HepG2 (cell line): Measurements from ENCODE around the gene MTMR10. TPM values are rescaled to one million over a fixed set of nuclear protein-coding genes. Genes with fewer than 3 reads are reported as not detected.

ENCODE experiments used
- AGO2 ChIP-seq: fragments of 200-400 bp; formaldehyde crosslinking; optimal IDR thresholded peaks from 2 replicates; pipeline ENCODE3; 2017; ENCODE audit warnings: mild to moderate bottlenecking, low read depth, low read length, moderate library complexity
- ATRX ChIP-seq: sonication (generic); formaldehyde crosslinking; IDR thresholded peaks from 2 replicates; pipeline ENCODE4 v1.4.0; 2020; ENCODE audit warnings: missing genetic modification reagents, borderline replicate concordance
- CAMTA2 ChIP-seq: sonication (generic); formaldehyde crosslinking; IDR thresholded peaks from 2 replicates; pipeline ENCODE4 v1.4.0; 2020; ENCODE audit warnings: mild to moderate bottlenecking, missing genetic modification reagents, borderline replicate concordance
- CBX5 ChIP-seq: sonication (generic); formaldehyde crosslinking; IDR thresholded peaks from 2 replicates; pipeline ENCODE4 v1.4.0; 2020; ENCODE audit warnings: missing genetic modification reagents, borderline replicate concordance
- EEA1 ChIP-seq: sonication (generic); formaldehyde crosslinking; IDR thresholded peaks from 2 replicates; pipeline ENCODE4 v1.5.1; 2020; ENCODE audit warnings: mild to moderate bottlenecking, missing genetic modification reagents, borderline replicate concordance
- FOSL1 ChIP-seq: sonication (generic); formaldehyde crosslinking; IDR thresholded peaks from 2 replicates; pipeline ENCODE4 v1.9.0; 2021; ENCODE audit warnings: missing genetic modification reagents, borderline replicate concordance
- GPN1 ChIP-seq: sonication (generic); formaldehyde crosslinking; IDR thresholded peaks from 2 replicates; pipeline ENCODE4 v1.5.1; 2020; ENCODE audit warnings: missing genetic modification reagents, borderline replicate concordance
- HOXD1 ChIP-seq: sonication (generic); formaldehyde crosslinking; IDR thresholded peaks from 2 replicates; pipeline ENCODE4 v1.5.0; 2020; ENCODE audit warnings: missing genetic modification reagents
- ISX ChIP-seq: sonication (generic); formaldehyde crosslinking; conservative IDR thresholded peaks from 2 replicates; pipeline ENCODE4 v1.5.0; 2020; ENCODE audit warnings: missing genetic modification reagents
- MAF1 ChIP-seq: sonication (generic); formaldehyde crosslinking; IDR thresholded peaks from 2 replicates; pipeline ENCODE4 v1.5.0; 2020; ENCODE audit warnings: missing genetic modification reagents, borderline replicate concordance
- MAFG ChIP-seq: sonication (generic); formaldehyde crosslinking; IDR thresholded peaks from 2 replicates; pipeline ENCODE4 v1.5.1; 2020; ENCODE audit warnings: mild to moderate bottlenecking, missing genetic modification reagents
- MED13 ChIP-seq: sonication (generic); formaldehyde crosslinking; IDR thresholded peaks from 2 replicates; pipeline ENCODE4 v1.5.0; 2020; ENCODE audit warnings: missing genetic modification reagents
- NFE2L2 ChIP-seq: fragments of 150-350 bp; IDR thresholded peaks from 2 replicates; pipeline ENCODE4 v1.6.1; 2014; ENCODE audit warnings: low read length
- NR2F1 ChIP-seq, 2 experiments: fragments of 450-650 bp in 1 of 2; formaldehyde crosslinking in 1 of 2; IDR thresholded peaks; 2 replicates each; pipeline versions ENCODE4 v1.5.0 to v1.6.1; 2016 to 2020; ENCODE audit warnings: mild to moderate bottlenecking in 1 of 2, missing compliant biosample characterization in 1 of 2, missing genetic modification reagents in 1 of 2, moderate library complexity in 1 of 2
- PAWR ChIP-seq: sonication (generic); formaldehyde crosslinking; IDR thresholded peaks from 2 replicates; pipeline ENCODE4 v1.4.0; 2020; ENCODE audit warnings: missing genetic modification reagents, mild to moderate bottlenecking, borderline replicate concordance
- PHF21A ChIP-seq: sonication (generic); formaldehyde crosslinking; IDR thresholded peaks from 2 replicates; pipeline ENCODE4 v1.5.0; 2020; ENCODE audit warnings: mild to moderate bottlenecking, missing genetic modification reagents
- RAD21 ChIP-seq: fragments of 450-650 bp; formaldehyde crosslinking; IDR thresholded peaks from 2 replicates; pipeline ENCODE4 v1.5.0; 2020; ENCODE audit warnings: mild to moderate bottlenecking
- SALL2 ChIP-seq: sonication (generic); formaldehyde crosslinking; IDR thresholded peaks from 2 replicates; pipeline ENCODE4 v1.8.1; 2023; ENCODE audit warnings: mild to moderate bottlenecking, missing genetic modification reagents, inconsistent platforms
- SMYD3 ChIP-seq: sonication (generic); formaldehyde crosslinking; IDR thresholded peaks from 2 replicates; pipeline ENCODE4 v1.8.1; 2023; ENCODE audit warnings: mild to moderate bottlenecking, missing genetic modification reagents
- SOX6 ChIP-seq, 2 experiments: fragments of 450-650 bp in 1 of 2; sonication (generic) in 1 of 2; formaldehyde crosslinking in 1 of 2; IDR thresholded peaks; 2 replicates each; pipeline versions ENCODE4 v1.4.0 to v1.6.1; 2017 to 2020; ENCODE audit warnings: antibody characterized with exemption in 1 of 2, mild to moderate bottlenecking in 1 of 2, missing genetic modification reagents in 1 of 2
- SP5 ChIP-seq: IDR thresholded peaks from 2 replicates; pipeline ENCODE4 v1.6.1; 2016; ENCODE audit warnings: low read depth, borderline replicate concordance
- SPEN ChIP-seq: sonication (generic); formaldehyde crosslinking; IDR thresholded peaks from 2 replicates; pipeline ENCODE4 v1.5.1; 2020; ENCODE audit warnings: low read depth, mild to moderate bottlenecking, missing genetic modification reagents
- TRIM24 ChIP-seq: sonication (generic); formaldehyde crosslinking; IDR thresholded peaks from 2 replicates; pipeline ENCODE4 v1.8.0; 2022; ENCODE audit warnings: mild to moderate bottlenecking, missing genetic modification reagents
- ZFP90 ChIP-seq: sonication (generic); formaldehyde crosslinking; IDR thresholded peaks from 2 replicates; pipeline ENCODE4 v1.8.0; 2022; ENCODE audit warnings: missing genetic modification reagents, mild to moderate bottlenecking, inconsistent platforms, borderline replicate concordance
- ZMYM4 ChIP-seq: sonication (generic); formaldehyde crosslinking; IDR thresholded peaks from 2 replicates; pipeline ENCODE4 v1.8.1; 2023; ENCODE audit warnings: mild to moderate bottlenecking, missing genetic modification reagents
- ZNF235 ChIP-seq: sonication (generic); formaldehyde crosslinking; IDR thresholded peaks from 2 replicates; pipeline ENCODE4 v1.8.1; 2023; ENCODE audit warnings: mild to moderate bottlenecking, missing genetic modification reagents, borderline replicate concordance
- ZNF451 ChIP-seq: sonication (generic); formaldehyde crosslinking; IDR thresholded peaks from 2 replicates; pipeline ENCODE4 v1.5.0; 2020; ENCODE audit warnings: mild to moderate bottlenecking, missing genetic modification reagents
- ZNF550 ChIP-seq: sonication (generic); formaldehyde crosslinking; IDR thresholded peaks from 2 replicates; pipeline ENCODE4 v1.4.0; 2020; ENCODE audit warnings: mild to moderate bottlenecking, missing genetic modification reagents, borderline replicate concordance
- ZNF552 ChIP-seq: sonication (generic); formaldehyde crosslinking; IDR thresholded peaks from 2 replicates; pipeline ENCODE4 v1.9.0; 2022; ENCODE audit warnings: missing genetic modification reagents, mild to moderate bottlenecking, borderline replicate concordance
- ZNF660 ChIP-seq: sonication (generic); formaldehyde crosslinking; IDR thresholded peaks from 2 replicates; pipeline ENCODE4 v1.5.1; 2020; ENCODE audit warnings: mild to moderate bottlenecking, low read depth, missing genetic modification reagents, borderline replicate concordance
- polyA plus RNA-seq, 8 experiments: library from polyadenylated mRNA; depleted of rRNA in 3 of 8; stranded (reverse) in 7 of 8; unstranded in 1 of 8; fragments of >200 nt; fragmentation: Illumina TruSeq in 4 of 8; extraction: Trizol in 4 of 8; gene quantifications; 2 replicates each; pipeline versions ENCODE4 v1.2.1 to v1.2.3, GENCODE V29; 2011 to 2016; ENCODE audit warnings: low read depth in 4 of 8, missing spikeins in 1 of 8, mixed read lengths in 1 of 8; ENCODE audit not compliant: insufficient read depth in 1 of 8
- total RNA-seq, 5 experiments: library from RNA; depleted of rRNA; stranded (reverse); fragments of >200 nt; fragmentation: Illumina TruSeq; extraction: Trizol; gene quantifications; 2 replicates each; pipeline ENCODE4 v1.2.3, GENCODE V29; 2016; ENCODE audit warnings: low read depth in 1 of 5

Gene MTMR10
- total and polyA plus RNA-seq, 2 of the 13 experiments (the other 11 are each of a cell fraction or from before 2014, with no cell fraction given) = 10.2 to 17.4 TPM

DNA sequence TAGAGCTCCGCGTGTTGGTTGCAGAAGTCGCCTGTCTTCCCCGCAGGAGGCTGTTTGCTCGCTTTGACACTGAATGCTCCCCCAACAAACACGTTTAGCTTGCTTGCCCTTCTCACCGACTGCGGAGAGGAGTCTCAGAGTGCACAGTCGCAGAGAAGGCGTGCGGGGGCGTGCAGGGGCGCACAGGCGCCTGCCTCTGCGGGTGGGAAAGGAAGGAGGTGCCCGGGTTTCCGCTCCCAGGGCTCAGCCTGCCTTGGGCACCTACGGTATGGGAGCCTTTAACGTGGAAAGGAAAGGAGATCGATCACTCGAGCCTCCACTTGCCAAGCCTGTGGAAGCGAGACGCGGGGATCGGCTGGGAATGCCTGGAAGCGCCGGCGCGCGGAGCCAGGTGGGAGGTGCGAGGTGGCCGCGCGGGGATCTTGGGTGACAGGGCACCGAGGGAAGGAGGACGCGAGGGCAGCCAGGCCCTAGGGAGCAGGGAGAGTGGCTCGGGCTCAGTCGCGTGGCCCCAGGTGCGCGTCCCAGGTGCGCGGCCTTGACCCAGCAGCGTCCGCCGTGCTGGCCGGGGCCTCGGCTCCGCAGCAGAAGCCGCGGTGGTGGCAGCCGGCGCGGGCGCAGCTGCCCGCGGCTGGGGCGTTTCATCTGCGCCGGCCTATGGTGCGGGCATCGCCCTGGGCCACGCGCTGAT lies 87.8 kb downstream of the MTMR10 start, which contains the start of gene FAN1 (continued):
- TF ChIP-seq NR2F1 (CRISPR knock-in tag; IDR thresholded peaks at IDR 0.05) = peak; percentile 20 to 54; a peak in 2 of 4 replicates
- no peak for TF ChIP-seq ISX (CRISPR knock-in tag)
- TF ChIP-seq AGO2 = no peak
- TF ChIP-seq FOSL1 (CRISPR knock-in tag) = peak; percentile 22; the same call in 1 of the 2 replicates
- TF ChIP-seq SOX6 (IDR thresholded peaks at IDR 0.05) = no peak
- TF ChIP-seq SOX6 (CRISPR knock-in tag; IDR thresholded peaks at IDR 0.05) = peak; percentile 75
- TF ChIP-seq ZNF550 (CRISPR knock-in tag) = no peak
- TF ChIP-seq PHF21A (CRISPR knock-in tag) = peak; percentile 54; the same call in 1 of the 2 replicates
- peak; percentile 86; the same call in 1 of the 2 replicates for TF ChIP-seq CBX5 (CRISPR knock-in tag)
- peak; percentile 87 for TF ChIP-seq SALL2 (CRISPR knock-in tag)
- TF ChIP-seq GPN1 (CRISPR knock-in tag) = no peak
- TF ChIP-seq PAWR (CRISPR knock-in tag) = peak; percentile 57; the same call in 1 of the 2 replicates
- TF ChIP-seq ZNF451 = peak; percentile 83
- TF ChIP-seq ZMYM4 = peak; percentile 93
- TF ChIP-seq ZNF660 (CRISPR knock-in tag) = peak; percentile 89; the same call in 1 of the 2 replicates
- TF ChIP-seq SP5 (CRISPR knock-in tag) = no peak
- peak; percentile 75 for TF ChIP-seq ZFP90 (CRISPR knock-in tag)
- peak; percentile 71; the same call in 1 of the 2 replicates for TF ChIP-seq ZNF235 (CRISPR knock-in tag)
- no peak for TF ChIP-seq NFE2L2
- 0 out of 2 replicates have a peak, but pooled peaks have one; percentile 35 for TF ChIP-seq RAD21 (CRISPR knock-in tag)
- TF ChIP-seq TRIM24 (CRISPR knock-in tag) = no peak
- no peak for TF ChIP-seq MAFG (CRISPR knock-in tag)
- TF ChIP-seq MAF1 (CRISPR knock-in tag) = peak; percentile 40; the same call in 1 of the 2 replicates
- TF ChIP-seq MED13 = no peak
- no peak for TF ChIP-seq SMYD3 (CRISPR knock-in tag)
- peak; percentile 66; the same call in 1 of the 2 replicates for TF ChIP-seq EEA1
- no peak for TF ChIP-seq ATRX
- peak; percentile 82; the same call in 1 of the 2 replicates for TF ChIP-seq ZNF552 (CRISPR knock-in tag)
- peak; percentile 97 for TF ChIP-seq SPEN (CRISPR knock-in tag)
- peak; percentile 86 for TF ChIP-seq HOXD1 (CRISPR knock-in tag)
- 0 out of 2 replicates have a peak, but pooled peaks have one; percentile 90 for TF ChIP-seq CAMTA2 (CRISPR knock-in tag)
